GM12891 (cell line): ENCODE results near the gene SPIRE1.

ENCODE experiments used
- PAX5 ChIP-seq: IDR thresholded peaks from 2 replicates; pipeline ENCODE4 v1.6.1; 2011; ENCODE audit warnings: low read length, moderate library complexity, mild to moderate bottlenecking; ENCODE audit not compliant: insufficient read depth, severe bottlenecking
- POLR2A ChIP-seq: IDR thresholded peaks from 2 replicates; pipeline ENCODE4 v1.6.1; 2011; ENCODE audit warnings: low read depth, low read length, control low read depth
- POLR2AphosphoS5 ChIP-seq: IDR thresholded peaks from 2 replicates; pipeline ENCODE4 v1.6.1; 2011; ENCODE audit warnings: low read depth, low read length, control low read depth
- POU2F2 ChIP-seq: IDR thresholded peaks from 2 replicates; pipeline ENCODE4 v1.6.1; 2011; ENCODE audit warnings: low read depth, mild to moderate bottlenecking, control low read depth, low read length, moderate library complexity
- SPI1 ChIP-seq: IDR thresholded peaks from 2 replicates; pipeline ENCODE4 v1.6.1; 2011; ENCODE audit warnings: low read depth, low read length, control low read depth
- TAF1 ChIP-seq: IDR thresholded peaks from 2 replicates; pipeline ENCODE4 v1.6.1; 2011; ENCODE audit warnings: low read depth, low read length, control low read depth

DNA sequence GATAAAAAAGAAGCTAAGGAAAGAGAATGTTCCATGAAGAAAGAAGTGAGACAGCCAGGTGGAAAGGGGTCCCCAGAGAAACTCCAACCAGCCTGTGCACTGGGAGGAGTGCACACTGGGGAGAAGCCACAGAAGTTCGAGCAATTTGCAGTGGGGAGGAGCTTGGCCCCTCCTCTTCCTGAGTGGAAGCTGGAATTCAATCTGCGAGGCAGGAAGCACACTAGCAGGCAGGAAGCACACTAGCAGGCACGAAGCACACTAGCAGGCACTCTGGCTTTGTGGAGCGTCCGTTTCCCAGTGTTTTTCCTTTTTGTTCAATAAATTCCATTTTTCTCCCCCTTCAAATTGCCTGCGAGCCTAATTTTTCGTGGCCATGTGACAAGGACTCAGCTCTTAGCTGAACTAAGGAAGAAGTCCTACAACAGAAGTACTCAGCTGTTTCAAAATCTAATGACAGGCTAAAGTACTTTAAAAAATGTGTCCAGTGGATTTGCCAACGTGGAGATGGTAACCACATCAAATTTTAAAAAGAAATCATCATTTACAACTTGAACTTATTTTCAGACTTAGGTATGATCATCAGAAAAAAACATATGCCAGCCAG, 21.4 kb upstream of the SPIRE1 start:
- TF ChIP-seq POU2F2 (no peak), POLR2A (no peak), POLR2AphosphoS5 (no peak), TAF1 (no peak), SPI1 (no peak), PAX5 (no peak)
